AG10803 (cell line): ENCODE data around the gene KDM4F.
"Not testable (repeated sequence)": the region's sequence is repeated elsewhere in the genome, so short reads cannot be mapped to it uniquely, and the experiment has no call there.

Source experiments
- DNase-seq: peaks from one replicate; pipeline ENCODE4 v3.0.0; 2010; ENCODE audit warnings: low read depth
- H3K4me3 ChIP-seq: 2 replicates; pipeline ENCODE4 v1.5.1; 2011; ENCODE audit warnings: mild to moderate bottlenecking, low read length, control low read depth
- CTCF ChIP-seq: conservative IDR thresholded peaks from 2 replicates; pipeline ENCODE4 v1.5.1; 2011; ENCODE audit warnings: mild to moderate bottlenecking, low read length, control low read depth, inconsistent platforms

KDM4F gene

DNA sequence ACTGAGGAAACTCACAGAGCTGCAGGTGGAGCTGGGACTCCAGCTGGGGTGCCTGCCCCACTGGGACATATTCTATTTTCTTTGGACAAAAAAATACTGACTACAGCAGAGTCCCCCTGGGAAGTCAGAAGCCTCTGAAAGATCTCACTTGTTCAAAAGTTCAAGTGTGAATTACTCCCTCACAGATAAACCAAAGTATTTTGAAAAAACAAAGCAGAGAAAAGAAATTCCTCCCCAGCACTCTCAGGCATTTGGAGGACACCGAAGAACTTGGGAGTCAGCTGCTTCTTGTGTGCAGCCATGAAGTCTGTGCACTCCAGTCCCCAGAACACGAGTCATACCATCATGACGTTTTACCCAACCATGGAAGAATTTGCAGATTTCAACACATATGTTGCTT, at the start of gene KDM4F:
KDM4F (plus strand) TSS at position 301 of the 400 bp plus-strand sequence.
- DNase-seq, H3K4me3 ChIP-seq: not testable (repeated sequence)

DNA sequence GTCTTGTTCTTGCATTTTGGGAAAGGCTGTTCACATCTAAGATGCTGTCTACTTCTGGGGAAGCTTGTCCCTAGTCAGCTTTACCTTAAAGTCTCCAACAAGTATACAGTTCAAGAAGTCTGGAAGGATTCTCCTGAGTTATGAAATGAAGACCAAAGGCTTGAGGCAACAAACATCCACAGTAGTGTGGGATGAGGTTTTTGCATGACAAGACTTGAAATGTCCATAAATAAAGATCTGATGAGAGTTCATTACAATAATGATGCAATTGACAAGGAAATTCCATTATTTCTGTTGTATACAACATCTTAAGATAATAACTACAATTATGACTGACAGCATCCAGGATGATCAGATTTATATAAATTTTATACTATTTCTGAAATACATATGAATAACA, 45.5 kb upstream of the KDM4F start:
- no peak overlapping the region for H3K4me3 ChIP-seq
- TF ChIP-seq CTCF, result no peak
- no peak for DNase-seq

- no peak for DNase-seq
- TF ChIP-seq CTCF, result no peak
- H3K4me3 ChIP-seq, result no peak overlapping the region
Measured at GRCh38 chr11:95005642-95006041, 43.6 kb upstream of the KDM4F start.

DNA sequence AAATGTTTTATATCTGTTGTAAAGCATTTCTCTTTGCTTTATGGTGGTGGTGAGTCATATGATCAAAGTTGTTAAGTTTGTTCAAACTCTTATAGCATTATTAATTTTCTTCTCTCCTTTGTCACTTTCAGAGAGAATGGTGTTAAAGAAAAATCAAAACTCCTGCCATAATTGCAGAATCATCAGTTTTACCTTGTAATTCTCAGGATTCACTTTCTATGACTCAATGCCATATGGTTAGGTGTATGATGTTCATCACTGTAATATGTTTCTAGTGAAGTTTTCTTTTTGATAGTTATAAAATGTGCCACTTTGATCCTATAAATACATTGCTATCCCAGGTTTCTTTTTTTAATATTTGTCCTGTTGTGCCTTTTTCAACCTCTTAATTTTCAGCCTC, 37.8 kb upstream of the KDM4F start:
- DNase-seq, result no peak
- no peak overlapping the region for H3K4me3 ChIP-seq
- TF ChIP-seq CTCF, result no peak

DNA sequence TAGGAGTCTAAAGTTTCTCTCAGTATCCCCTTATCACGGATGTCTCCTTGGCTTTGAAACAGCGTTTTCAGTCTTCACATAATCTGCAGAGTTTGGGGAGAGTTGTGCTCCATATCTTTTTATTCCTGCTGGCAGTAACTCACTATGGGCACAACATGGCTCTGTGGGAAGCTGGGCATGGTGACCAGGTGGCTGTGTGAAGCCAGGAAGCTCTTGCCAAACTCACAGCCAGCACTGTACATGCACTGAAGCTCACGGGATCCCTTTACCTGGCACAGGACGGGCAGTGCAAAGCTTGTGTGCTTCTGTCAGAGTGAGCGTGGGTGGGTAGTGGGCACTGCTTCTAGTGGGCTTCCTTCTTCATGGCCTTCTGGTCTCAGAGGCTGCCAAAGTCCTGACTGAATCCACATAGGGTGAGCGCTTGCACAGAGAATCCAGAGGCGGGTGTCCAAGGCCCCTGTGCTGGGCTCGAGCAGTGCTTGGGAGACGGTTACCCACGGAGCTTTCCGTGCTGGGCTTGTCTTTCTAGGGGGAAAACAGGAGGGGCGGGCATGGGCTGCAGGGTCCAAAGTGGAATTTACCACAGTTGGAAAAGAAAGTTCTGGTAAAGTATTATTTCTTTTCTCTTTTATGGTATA, 34.9 kb upstream of the KDM4F start:
- no peak for TF ChIP-seq CTCF
- no peak for DNase-seq

DNA sequence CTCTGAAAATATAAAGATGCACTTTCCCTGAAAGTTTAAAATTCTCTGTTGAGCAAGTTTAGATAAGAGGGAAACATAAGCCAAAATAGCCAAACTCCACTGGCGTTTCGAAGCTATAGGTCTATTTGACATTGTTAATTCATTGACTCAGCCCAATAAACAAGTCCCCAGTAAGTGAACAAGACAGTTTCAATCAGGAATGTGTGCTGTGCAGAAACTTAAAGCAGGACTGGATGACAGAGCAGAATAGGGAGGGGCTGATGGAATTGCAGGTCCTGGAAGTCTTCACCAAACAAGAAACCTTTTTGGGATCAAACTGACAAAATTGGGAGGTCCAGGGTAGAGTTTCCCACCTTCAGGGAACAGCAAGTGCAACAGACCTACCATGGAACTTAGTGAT, 33.1 kb upstream of the KDM4F start:
- no peak overlapping the region for H3K4me3 ChIP-seq
- no peak for DNase-seq
- no peak for TF ChIP-seq CTCF

More for the DNA sequence above, 34.9 kb upstream of the KDM4F start:
- no peak overlapping the region for H3K4me3 ChIP-seq

- H3K4me3 ChIP-seq, DNase-seq: not testable (repeated sequence)
Measured at GRCh38 chr11:95021468-95021867, 27.8 kb upstream of the KDM4F start.

DNA sequence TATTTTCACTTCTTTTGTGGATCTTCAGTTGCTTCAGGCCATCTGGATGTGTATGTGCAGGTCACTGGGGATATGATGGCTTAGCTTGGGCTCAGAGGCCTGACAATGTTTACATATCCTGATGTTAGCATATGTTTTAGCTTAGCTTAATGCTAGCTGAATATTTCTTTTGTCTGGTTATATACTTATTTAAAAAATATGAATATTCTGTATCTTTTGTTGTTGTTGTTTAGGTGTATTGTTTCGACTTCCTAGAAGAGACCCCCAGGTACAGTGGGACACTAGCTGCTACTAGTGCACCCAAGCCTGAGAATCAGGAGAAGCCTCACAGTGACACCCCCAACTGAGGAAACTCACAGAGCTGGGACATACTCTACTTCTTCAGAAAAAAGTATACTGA, 24.3 kb upstream of the KDM4F start, which contains the start of gene KDM4E:
KDM4E (plus strand) TSS at position 301 of the 400 bp plus-strand sequence. CDS start 300 bp downstream, outside the sequence.
- DNase-seq, result no peak
- H3K4me3 ChIP-seq, result no peak within 1 kb of the TSS
- no peak for TF ChIP-seq CTCF

DNA sequence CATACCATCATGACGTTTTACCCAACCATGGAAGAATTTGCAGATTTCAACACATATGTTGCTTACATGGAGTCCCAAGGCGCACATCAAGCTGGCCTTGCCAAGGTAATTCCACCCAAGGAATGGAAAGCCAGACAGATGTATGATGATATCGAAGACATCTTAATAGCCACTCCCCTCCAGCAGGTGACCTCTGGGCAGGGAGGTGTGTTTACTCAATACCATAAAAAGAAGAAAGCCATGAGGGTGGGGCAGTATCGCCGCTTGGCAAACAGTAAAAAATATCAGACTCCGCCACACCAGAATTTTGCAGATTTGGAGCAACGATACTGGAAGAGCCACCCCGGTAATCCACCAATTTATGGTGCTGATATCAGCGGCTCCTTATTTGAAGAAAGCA, 23.6 kb upstream of the KDM4F start:
- not testable (repeated sequence) for H3K4me3 ChIP-seq, DNase-seq
